ENCODE measurements around the gene OR51S1.
"Not testable (repeated sequence)": the region's sequence is repeated elsewhere in the genome, so short reads cannot be mapped to it uniquely, and the experiment has no call there.

Gene OR51S1

GRCh38 chr11:4848908-4849532 is at the start of gene OR51S1:
OR51S1 (minus strand) TSS chr11:4849208; CDS start chr11:4849208, 0 bp downstream.
- DNase-seq (ENCODE audit: low spot score) = no peak

DNA sequence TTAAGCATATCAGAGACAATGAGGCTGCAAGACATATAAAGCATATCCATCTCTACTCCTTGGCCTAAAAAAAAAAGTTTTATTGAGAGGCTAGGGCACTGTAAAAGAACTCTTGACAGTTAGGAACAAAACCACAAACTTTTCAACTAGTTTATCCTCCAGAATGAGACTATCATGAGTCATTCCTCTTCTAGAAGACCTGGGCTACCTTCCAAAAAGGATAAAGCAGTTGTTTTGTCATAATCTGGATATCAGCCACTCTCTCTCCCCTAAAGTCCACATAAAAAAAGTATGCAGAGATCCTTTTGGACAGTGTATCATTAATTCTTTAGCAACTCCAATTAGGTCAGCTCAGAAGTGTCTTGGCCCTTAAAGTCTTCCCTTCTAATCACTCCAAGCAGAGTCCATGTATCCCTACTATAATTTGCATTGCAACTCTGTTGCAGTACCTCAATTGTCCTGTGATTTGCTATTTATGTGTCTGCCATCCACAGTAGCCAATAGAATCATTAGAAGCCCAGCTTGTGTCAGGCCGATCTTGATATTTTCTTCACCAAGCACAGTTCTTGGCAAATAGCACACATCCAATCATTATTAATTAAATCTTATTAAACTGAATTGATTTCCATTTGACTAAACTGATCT is 43.1 kb upstream of the OR51S1 start:
- no peak for DNase-seq (ENCODE audit: low spot score)

GRCh38 chr11:4890279-4890678 is 41.3 kb upstream of the OR51S1 start:
- DNase-seq (ENCODE audit: low spot score) = no peak

- DNase-seq (ENCODE audit: low spot score) = no peak
Observed at GRCh38 chr11:4887591-4887990, 38.6 kb upstream of the OR51S1 start.

GRCh38 chr11:4886186-4886585 is 37.2 kb upstream of the OR51S1 start:
- DNase-seq (ENCODE audit: low spot score) = no peak

DNA sequence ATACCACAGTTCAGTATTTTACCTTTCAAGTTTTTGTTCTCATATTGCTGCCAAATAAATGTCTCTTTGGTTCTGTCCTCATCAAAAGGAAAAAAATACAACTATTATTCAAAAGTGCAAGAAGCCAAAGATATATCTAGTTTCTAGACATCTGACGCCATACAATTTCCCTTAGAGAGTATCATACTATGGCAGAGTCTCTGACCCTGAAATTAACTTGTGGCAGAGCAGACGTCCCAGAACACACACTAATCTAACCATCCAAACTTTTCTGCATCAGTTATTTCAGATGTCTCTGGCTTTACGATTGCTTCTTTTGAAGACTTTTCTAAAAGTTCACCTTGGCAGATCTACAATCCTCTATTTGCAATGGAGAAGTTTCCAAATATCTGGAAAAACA is 35.4 kb upstream of the OR51S1 start:
- no peak for DNase-seq (ENCODE audit: low spot score)

DNA sequence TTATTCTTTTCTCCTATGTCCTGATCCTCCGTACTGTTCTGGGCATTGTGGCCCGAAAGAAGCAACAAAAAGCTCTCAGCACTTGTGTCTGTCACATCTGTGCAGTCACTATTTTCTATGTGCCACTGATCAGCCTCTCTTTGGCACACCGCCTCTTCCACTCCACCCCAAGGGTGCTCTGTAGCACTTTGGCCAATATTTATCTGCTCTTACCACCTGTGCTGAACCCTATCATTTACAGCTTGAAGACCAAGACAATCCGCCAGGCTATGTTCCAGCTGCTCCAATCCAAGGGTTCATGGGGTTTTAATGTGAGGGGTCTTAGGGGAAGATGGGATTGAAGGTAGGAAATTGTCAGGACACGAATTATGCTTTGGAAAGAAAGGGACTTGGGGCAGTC is 33.5 kb upstream of the OR51S1 start:
- no peak for DNase-seq (ENCODE audit: low spot score)

DNA sequence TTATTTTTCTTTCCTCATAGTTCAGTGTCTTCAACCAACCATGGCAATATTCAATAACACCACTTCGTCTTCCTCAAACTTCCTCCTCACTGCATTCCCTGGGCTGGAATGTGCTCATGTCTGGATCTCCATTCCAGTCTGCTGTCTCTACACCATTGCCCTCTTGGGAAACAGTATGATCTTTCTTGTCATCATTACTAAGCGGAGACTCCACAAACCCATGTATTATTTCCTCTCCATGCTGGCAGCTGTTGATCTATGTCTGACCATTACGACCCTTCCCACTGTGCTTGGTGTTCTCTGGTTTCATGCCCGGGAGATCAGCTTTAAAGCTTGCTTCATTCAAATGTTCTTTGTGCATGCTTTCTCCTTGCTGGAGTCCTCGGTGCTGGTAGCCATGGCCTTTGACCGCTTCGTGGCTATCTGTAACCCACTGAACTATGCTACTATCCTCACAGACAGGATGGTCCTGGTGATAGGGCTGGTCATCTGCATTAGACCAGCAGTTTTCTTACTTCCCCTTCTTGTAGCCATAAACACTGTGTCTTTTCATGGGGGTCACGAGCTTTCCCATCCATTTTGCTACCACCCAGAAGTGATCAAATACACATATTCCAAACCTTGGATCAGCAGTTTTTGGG is 33.0 kb upstream of the OR51S1 start, which contains the start of gene OR51T1:
Gene OR51T1, plus strand, starts transcription at position 41 of the 641 bp plus-strand sequence. Its CDS starts 0 bp downstream, at position 41.
- no peak for DNase-seq (ENCODE audit: low spot score)

GRCh38 chr11:4881188-4881587 is 32.2 kb upstream of the OR51S1 start:
- DNase-seq (ENCODE audit: low spot score) = no peak

DNA sequence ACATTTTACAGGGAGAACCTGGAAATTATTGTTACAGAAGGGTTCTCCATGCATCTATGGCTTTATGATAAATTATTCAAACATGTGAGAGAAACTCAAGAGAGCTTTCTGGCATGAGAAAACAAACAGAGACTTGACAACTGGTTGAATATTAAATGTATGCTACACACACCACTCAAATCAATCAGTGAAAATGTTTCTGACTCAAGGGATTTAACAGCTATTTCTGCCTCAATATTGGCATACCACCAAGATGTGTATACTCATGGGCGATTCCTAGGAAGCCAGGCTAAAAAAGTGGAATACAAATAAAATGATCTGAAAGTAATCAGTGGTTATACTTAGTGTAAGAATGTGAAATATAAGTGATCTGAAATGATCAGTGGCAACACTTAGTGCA is 16.8 kb upstream of the OR51S1 start:
- no peak for DNase-seq (ENCODE audit: low spot score)

- no peak for DNase-seq (ENCODE audit: low spot score)
Observed at GRCh38 chr11:4863876-4864275, 14.9 kb upstream of the OR51S1 start.

DNA sequence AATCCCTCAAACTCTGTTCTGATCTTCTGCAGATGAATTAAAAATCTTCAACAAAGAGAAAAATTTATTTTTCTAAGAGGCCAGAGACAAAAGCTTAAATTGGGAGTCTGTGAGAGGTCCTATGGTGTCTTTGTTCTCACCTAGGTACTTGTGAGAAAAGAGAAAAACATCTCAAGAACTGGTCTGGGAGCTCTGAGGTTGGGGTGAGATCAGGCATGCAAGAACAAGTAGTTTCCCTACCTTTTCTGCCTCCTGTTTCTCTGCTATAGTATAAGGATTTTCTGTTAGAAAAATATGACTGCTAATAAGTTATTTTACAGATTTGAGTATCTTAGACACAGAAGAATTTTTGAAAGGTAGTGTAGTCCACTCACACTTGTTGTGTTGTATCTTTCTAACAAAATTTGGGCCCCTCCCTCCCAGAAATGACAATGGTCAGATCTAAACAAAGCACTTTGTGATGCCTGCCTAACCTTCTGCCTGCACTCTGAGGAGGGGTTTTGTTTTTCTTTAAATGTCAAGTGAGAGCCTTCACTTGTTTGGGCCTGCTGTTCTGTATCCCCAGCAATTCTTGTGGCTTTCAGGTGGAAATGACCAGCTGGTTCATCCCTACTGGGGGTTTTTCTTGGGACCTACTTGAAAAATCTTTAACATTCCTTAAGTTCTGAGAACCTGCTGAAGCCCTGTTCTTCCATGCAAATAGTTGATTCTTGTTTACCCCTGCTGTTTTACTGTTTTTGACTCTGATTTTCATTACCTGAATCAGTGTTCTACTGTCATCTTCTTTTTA is 13.6 kb upstream of the OR51S1 start:
- DNase-seq (ENCODE audit: low spot score) = no peak

- DNase-seq (ENCODE audit: low spot score) = not testable (repeated sequence)
Observed at GRCh38 chr11:4854286-4854685, 5.3 kb upstream of the OR51S1 start.

DNA sequence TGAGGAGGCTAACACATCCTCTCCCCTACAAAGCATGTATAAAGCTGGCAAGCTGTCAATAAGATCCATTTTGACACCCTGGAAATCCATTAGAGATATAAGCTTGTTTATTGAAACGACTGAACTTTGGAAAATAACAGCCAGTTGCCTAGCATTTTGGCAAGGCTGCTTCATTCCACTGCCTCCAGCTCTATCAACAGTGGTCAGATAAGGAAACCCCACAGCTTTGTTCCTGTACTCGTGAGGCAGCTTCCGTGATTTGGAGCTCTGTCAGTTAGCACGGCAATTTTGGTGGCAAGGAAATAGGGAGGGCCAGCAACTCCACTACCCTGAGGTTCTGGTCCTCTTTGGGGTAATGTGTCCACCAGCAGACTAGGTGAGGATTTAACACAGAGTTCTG is 2.0 kb upstream of the OR51S1 start:
- no peak for DNase-seq (ENCODE audit: low spot score)

GRCh38 chr11:4839851-4840549 is 9.0 kb downstream of the OR51S1 start:
- DNase-seq (ENCODE audit: low spot score) = no peak

GRCh38 chr11:4830909-4831308 is 18.1 kb downstream of the OR51S1 start:
- no peak for DNase-seq (ENCODE audit: low spot score)

DNA sequence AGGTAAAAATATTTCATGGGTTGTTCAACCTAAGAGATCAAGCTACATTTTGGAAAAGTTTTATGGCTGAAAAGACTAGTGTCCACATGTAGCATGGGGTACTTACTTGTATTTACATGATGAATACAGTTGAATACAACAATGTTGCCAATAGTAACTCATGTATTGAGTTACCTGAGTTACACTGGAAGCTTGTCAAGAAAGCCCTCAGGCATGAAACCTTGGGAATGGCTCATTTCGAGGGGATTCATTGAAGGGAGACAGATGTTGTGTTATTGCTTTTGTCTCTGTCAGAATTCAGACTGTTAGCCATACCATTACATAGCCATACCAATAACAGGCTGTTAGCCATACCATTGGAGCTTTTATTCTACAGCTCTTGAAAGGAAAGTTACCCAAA is 18.7 kb downstream of the OR51S1 start:
- DNase-seq (ENCODE audit: low spot score) = no peak

DNA sequence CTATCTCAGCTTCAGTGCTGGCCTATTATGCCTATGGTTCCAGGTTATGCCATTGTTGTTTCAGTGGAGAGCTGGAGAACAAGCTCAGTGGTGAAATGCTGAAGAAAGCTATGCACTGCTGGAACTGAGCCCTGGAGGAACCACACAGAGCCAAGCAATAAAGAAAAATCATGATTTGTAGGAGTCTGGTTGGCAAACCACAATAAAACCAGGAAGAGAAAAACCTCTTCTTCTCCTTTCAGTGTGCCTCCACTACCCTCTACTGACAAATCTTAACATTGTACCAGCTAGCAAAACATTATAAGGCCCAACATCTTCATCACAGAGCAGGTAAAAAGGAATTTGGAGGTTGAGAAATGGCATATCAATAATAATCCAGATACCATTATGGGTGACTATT is 22.6 kb downstream of the OR51S1 start:
- no peak for DNase-seq (ENCODE audit: low spot score)

- no peak for DNase-seq (ENCODE audit: low spot score)
Observed at GRCh38 chr11:4825132-4825531, 23.9 kb downstream of the OR51S1 start.

- DNase-seq (ENCODE audit: low spot score) = no peak
Observed at GRCh38 chr11:4821021-4821420, 28.0 kb downstream of the OR51S1 start, which contains the start of gene OR51F2. OR51F2 (plus strand) TSS chr11:4821321; CDS start chr11:4821422, 101 bp downstream.

- no peak for DNase-seq (ENCODE audit: low spot score)
Observed at GRCh38 chr11:4809246-4809645, 39.8 kb downstream of the OR51S1 start.

GRCh38 chr11:4808476-4808875 is 40.5 kb downstream of the OR51S1 start:
- DNase-seq (ENCODE audit: low spot score) = no peak

All from pons (tissue), 1 donor.